ENCODE results near the gene NPEPL1.

- no peak for TF ChIP-seq YY1 (IDR thresholded peaks at IDR 0.05; ENCODE audit: insufficient read depth, insufficient read length)
- TF ChIP-seq ZNF274 (IDR thresholded peaks at IDR 0.05; ENCODE audit: low read depth, low read length), result no peak
These were observed 29.6 kb downstream of the NPEPL1 start for GRCh38 chr20:58721951-58722778.
